CD8-positive, alpha-beta memory T cell (primary cell): ENCODE results near the gene PIGQ. TPM values are rescaled to one million over a fixed set of nuclear protein-coding genes. Genes with fewer than 3 reads are reported as not detected.
A peak's percentile ranks its signal among the peaks of the same experiment; 100 is the strongest.

ENCODE experiments used
- CTCF ChIA-PET: fragments of 350-600 bp; sonication (Branson Sonifier 250); formaldehyde crosslinking; loops from one replicate; lab custom pipeline; 2021; ENCODE audit warnings: antibody characterized with exemption; lab: Charles Lee
- POLR2A ChIA-PET: fragments of 350-600 bp; sonication (Branson Sonifier 250); formaldehyde crosslinking; loops from one replicate; lab custom pipeline; 2021; ENCODE audit warnings: antibody characterized with exemption; lab: Charles Lee
- DNase-seq, 5 donors: peaks; one replicate each; pipeline versions ENCODE4 v3.0.0 to v3.0.0-alpha.2; 2020 to 2022; ENCODE audit warnings: mixed read lengths in 1 of 5
- H3K27ac ChIP-seq: one replicate; pipeline ENCODE4 v1.7.0; 2013; ENCODE audit warnings: low read depth, mild to moderate bottlenecking, low read length, moderate library complexity
- H3K27me3 ChIP-seq: 2 replicates; pipeline ENCODE4 v1.7.0; 2013; ENCODE audit warnings: low read length, mild to moderate bottlenecking; ENCODE audit not compliant: insufficient read depth, poor library complexity, severe bottlenecking
- H3K36me3 ChIP-seq: 2 replicates; pipeline ENCODE4 v1.7.0; 2013; ENCODE audit warnings: mild to moderate bottlenecking, low read length, moderate library complexity; ENCODE audit not compliant: insufficient read depth
- H3K4me1 ChIP-seq: 2 replicates; pipeline ENCODE4 v1.7.0; 2013; ENCODE audit warnings: mild to moderate bottlenecking, low read length, moderate library complexity; ENCODE audit not compliant: insufficient read depth
- H3K4me3 ChIP-seq: 2 replicates; pipeline ENCODE4 v1.7.0; 2013; ENCODE audit warnings: mild to moderate bottlenecking, low read length
- H3K9me3 ChIP-seq: 2 replicates; pipeline ENCODE4 v1.7.0; 2013; ENCODE audit warnings: mild to moderate bottlenecking, low read length
- H3K27ac Mint-ChIP-seq, 8 donors: one replicate each; pipeline ENCODE4 v1.8.0; 2020 to 2021; ENCODE audit warnings: mixed read lengths in 8 of 8, mild to moderate bottlenecking in 6 of 8, inconsistent platforms in 3 of 8, moderate library complexity in 3 of 8
- H3K27me3 Mint-ChIP-seq, 2 donors: one replicate each; pipeline ENCODE4 v1.8.0; 2020 to 2021; ENCODE audit warnings: mixed read lengths in 2 of 2, mild to moderate bottlenecking in 1 of 2, moderate library complexity in 1 of 2
- H3K36me3 Mint-ChIP-seq, 3 donors: one replicate each; pipeline ENCODE4 v1.8.0; 2020 to 2021; ENCODE audit warnings: mixed read lengths in 3 of 3, inconsistent platforms in 1 of 3, mild to moderate bottlenecking in 1 of 3
- H3K4me1 Mint-ChIP-seq, 3 donors: one replicate each; pipeline ENCODE4 v1.8.0; 2020 to 2021; ENCODE audit warnings: mixed read lengths in 3 of 3, inconsistent platforms in 1 of 3, mild to moderate bottlenecking in 1 of 3
- H3K4me3 Mint-ChIP-seq, 7 donors: one replicate each; pipeline ENCODE4 v1.8.0; 2020 to 2021; ENCODE audit warnings: mixed read lengths in 7 of 7, mild to moderate bottlenecking in 6 of 7, moderate library complexity in 4 of 7, inconsistent platforms in 2 of 7
- H3K9me3 Mint-ChIP-seq, 5 donors: one replicate each; pipeline ENCODE4 v1.8.0; 2020 to 2022; ENCODE audit warnings: mixed read lengths in 5 of 5, mild to moderate bottlenecking in 3 of 5, moderate library complexity in 2 of 5, inconsistent platforms in 1 of 5
- polyA plus RNA-seq: library from polyadenylated mRNA; unstranded; fragments of 300-500 nt; fragmentation: Illumina TruSeq; gene quantifications from one replicate; pipeline ENCODE4 v1.2.3, GENCODE V29; 2021
- total RNA-seq, 2 experiments: library from RNA; stranded (reverse); gene quantifications; one replicate each; pipeline ENCODE4 v1.2.3, GENCODE V29; 2021

Gene PIGQ
- total and polyA plus RNA-seq, 3 experiments from 2014 or later = 14.0 to 50.1 (median 47.4) TPM

DNA sequence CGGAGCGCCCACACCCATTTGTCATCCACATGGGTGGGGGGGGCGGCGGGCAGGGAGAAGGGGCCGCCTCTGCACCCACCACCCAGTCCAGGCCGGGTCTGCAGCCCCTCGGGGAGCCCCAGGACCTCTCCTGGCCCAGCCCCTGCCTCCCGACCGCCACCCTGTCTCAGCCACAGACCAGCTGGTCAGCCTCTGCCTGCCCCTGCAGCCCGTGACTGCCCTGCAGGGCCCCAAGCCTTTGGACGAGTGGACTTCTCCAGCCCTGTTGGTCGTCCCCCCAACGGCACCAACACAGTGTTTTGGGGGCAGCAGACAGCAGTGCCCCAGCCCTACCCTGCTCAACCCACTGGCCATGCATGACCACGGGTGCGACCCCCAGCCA lies 8.4 kb upstream of the PIGQ start:
- no peak overlapping the region for H3K4me3 Mint-ChIP-seq
- peaks cover 3 to 4% of the 10 kb centered on the region in 2 donors for H3K27me3 Mint-ChIP-seq
- no peak overlapping the region for H3K27ac Mint-ChIP-seq
- Histone ChIP-seq H3K36me3 (no peaks in the 10 kb centered on the region), H3K4me1 (peaks cover 3% of the 10 kb centered on the region), H3K9me3 (no peaks in the 10 kb centered on the region), H3K27ac (no peak overlapping the region), H3K4me3 (no peak overlapping the region), H3K27me3 (peaks cover 11% of the 10 kb centered on the region)
- POLR2A ChIA-PET = no interaction called here
- peaks cover 0 to under 1% (median under 1%) of the 10 kb centered on the region in 3 donors for H3K4me1 Mint-ChIP-seq
- DNase-seq = no peak
- CTCF ChIA-PET = no interaction called here
- H3K9me3 Mint-ChIP-seq = no peaks in the 10 kb centered on the region
- H3K36me3 Mint-ChIP-seq = no peaks in the 10 kb centered on the region

DNA sequence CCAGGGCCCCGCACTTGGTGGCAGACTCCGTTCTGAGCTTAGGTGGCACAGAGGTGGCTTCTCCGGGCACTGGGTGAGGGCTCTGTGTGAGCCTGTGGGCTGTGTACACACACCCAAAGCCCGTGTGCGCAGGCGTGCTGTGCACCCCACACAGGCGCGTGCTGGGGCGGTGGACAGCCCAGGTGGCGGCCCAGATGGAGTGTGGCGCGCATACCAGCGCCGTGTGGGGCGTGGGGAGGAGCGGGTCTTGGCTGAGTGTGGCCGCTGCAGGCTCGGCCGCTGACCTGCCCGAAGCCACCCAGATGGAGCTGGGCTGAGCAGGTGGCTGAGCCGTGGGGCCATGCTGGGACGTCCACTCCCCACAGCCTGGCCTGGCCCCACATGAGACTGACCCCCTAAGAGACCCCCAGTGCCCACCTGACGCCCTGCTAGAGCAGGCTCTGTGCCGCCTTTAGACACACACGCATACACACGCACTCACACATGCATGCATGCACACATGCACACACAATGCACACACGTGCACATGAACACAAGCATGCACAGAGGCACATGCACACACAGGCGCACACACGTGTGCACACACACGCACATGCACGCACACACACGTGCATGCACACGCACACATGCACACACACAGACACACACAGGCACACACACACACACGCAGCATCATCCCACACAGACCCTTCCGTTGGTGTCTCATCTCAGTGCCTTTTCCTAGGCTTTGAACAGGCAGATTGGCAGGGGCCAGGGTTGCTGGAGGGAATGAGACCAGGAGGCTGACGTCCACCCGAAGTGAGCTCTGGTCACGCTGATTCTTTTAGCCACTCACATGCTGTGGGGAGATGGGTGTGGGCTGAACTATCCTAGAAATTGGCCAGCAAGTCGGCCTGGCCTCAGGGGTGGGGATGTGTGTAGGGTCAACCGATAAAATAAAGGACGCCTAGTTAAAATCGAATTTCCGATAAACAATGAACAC lies 7.5 kb upstream of the PIGQ start:
- Mint-ChIP-seq H3K27me3 (peaks cover 3 to 6% of the 10 kb centered on the region in 2 donors), H3K4me1 (peaks cover 8 to 9% (median 9%) of the 10 kb centered on the region in 3 donors), H3K36me3 (no peaks in the 10 kb centered on the region), H3K27ac (peak overlapping the region in 2 of 8 donors; percentile 37 to 45), H3K4me3 (peak overlapping the region in 1 of 7 donors; percentile 27), H3K9me3 (no peaks in the 10 kb centered on the region)
- Histone ChIP-seq H3K9me3 (no peaks in the 10 kb centered on the region), H3K4me3 (no peak overlapping the region), H3K36me3 (no peaks in the 10 kb centered on the region), H3K27me3 (peaks cover 11% of the 10 kb centered on the region), H3K27ac (no peak overlapping the region), H3K4me1 (peaks cover 12% of the 10 kb centered on the region)
- ChIA-PET POLR2A (interaction anchor here (0.6 kb wide), 1 partner anchor 50 kb away, joined by 5 read pairs; no protein-coding TSS in a partner anchor), CTCF (no interaction called here)
- DNase-seq = no peak

DNA sequence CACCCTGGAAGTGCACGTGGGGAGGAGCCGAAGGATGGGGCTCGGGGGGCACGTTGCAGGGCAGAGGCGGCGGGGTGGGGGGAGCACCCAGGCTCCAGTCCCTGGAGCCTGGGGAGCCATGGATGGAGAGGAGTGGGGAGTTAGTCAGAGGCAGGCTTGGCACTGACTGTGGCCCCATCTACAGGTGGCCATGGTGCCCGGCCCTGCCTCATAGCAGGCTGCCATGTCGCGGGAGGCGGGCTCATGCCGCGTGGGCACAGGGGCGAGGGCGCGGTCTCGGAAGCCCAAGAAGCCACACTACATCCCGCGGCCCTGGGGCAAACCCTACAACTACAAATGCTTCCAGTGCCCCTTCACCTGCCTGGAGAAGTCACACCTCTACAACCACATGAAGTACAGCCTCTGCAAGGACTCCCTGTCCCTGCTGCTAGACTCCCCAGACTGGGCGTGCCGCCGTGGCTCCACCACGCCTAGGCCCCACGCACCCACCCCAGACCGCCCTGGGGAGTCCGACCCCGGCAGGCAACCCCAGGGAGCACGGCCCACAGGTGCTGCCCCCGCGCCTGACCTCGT lies 6.6 kb upstream of the PIGQ start:
- H3K36me3 ChIP-seq = no peaks in the 10 kb centered on the region
- ChIA-PET POLR2A (no interaction called here), CTCF (no interaction called here)
- Mint-ChIP-seq H3K4me1 (peaks cover 8 to 10% (median 10%) of the 10 kb centered on the region in 3 donors), H3K4me3 (no peak overlapping the region), H3K27ac (peak overlapping the region in 1 of 8 donors; percentile 45), H3K36me3 (no peaks in the 10 kb centered on the region), H3K27me3 (peaks cover 3 to 6% of the 10 kb centered on the region in 2 donors), H3K9me3 (no peaks in the 10 kb centered on the region)
- no peak overlapping the region for H3K4me3 ChIP-seq
- no peak for DNase-seq
- no peak overlapping the region for H3K27ac ChIP-seq
- no peaks in the 10 kb centered on the region for H3K9me3 ChIP-seq
- H3K4me1 ChIP-seq = peaks cover 21% of the 10 kb centered on the region
- peaks cover 11% of the 10 kb centered on the region for H3K27me3 ChIP-seq

DNA sequence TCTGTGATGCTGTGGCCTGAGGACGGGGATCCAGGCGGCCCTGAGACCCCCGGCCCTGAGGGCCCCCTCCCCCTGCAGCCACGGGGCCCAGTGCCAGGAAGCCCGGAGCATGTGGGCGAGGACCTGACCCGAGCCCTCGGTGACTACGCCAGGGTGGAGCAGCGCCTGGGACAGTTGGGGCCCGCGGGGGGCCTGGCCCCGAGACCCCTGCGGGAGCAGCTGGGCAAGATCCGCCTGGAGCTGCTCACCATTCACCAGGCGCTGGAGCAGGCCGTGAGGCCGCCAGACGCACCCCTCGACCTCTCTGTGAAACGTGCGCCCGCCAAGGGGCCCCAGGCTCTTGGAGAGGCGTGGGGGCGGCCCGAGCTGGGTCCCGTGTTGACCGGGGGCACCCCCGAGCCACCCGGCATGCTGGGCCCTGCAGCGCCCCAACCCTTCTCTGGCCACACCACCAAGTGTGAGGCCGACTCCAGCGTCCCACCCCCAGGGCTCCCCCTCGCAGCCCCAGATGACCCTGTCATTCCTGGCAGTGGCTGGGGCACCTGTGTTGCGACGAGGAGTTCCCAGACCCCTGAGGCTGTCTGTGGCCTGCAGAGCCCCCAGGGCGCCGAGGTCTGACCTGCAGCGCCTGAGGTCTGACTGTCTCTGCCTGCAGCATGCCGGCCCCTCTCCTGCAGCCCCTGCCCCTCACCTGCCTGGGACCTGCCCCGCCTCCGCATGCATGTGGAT lies 4.9 kb upstream of the PIGQ start:
- no peaks in the 10 kb centered on the region for H3K36me3 Mint-ChIP-seq
- H3K4me1 Mint-ChIP-seq = peaks cover 15 to 17% (median 17%) of the 10 kb centered on the region in 3 donors
- ChIA-PET CTCF (no interaction called here), POLR2A (no interaction called here)
- Histone ChIP-seq H3K27me3 (peaks cover 3% of the 10 kb centered on the region), H3K36me3 (no peaks in the 10 kb centered on the region), H3K27ac (no peak overlapping the region), H3K9me3 (no peaks in the 10 kb centered on the region), H3K4me3 (no peak overlapping the region), H3K4me1 (peaks cover 34% of the 10 kb centered on the region)
- no peak overlapping the region for H3K4me3 Mint-ChIP-seq
- H3K9me3 Mint-ChIP-seq = no peaks in the 10 kb centered on the region
- H3K27me3 Mint-ChIP-seq = peaks cover 0 to 2% of the 10 kb centered on the region in 2 donors
- no peak overlapping the region for H3K27ac Mint-ChIP-seq
- DNase-seq = no peak

DNA sequence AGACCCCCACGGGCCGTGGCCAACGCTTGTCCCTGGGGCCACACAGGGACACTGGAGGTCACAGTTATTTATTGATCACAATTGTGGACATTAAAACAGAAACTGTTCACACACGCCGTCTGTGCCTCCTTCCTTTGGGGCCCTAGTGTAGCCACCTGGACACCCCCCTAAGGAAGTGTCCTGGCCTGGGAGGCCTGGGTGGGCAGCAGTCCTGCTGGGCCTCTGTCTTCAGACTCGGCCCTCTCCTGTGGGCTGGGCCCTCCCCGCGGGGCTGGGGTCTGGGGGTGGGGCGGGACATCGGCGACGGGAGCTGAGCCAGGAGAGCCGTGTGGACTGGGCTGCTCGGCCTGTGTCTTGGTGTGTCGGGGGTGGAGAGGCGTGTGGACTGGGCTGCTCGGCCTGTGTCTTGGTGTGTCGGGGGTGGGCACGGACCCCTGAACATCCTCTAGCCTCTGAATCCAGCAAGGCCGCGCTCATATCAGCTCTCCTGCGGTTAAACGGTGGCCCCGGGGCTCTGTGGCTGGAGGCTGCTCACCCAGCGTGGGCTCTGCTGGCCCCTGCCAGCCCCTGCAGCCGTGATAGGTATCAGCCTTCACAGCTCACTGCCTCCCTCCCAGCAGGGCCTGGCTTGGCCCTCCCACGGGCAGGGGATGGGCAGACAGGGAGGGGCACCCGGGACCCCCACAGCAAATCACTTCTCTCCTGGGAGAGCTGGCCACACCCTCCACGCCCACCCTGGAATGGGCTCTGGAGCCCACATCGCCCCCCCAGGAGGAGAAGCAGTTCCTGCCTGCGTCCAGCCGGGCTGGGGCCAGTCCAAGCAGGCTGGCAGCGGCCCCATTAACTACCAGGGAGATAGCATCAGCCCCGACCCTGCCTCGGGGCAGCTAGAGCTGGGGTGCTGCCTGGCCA lies 4.1 kb upstream of the PIGQ start:
- DNase-seq = no peak
- peak overlapping the region; percentile 75 for H3K27ac ChIP-seq
- CTCF ChIA-PET = no interaction called here

DNA sequence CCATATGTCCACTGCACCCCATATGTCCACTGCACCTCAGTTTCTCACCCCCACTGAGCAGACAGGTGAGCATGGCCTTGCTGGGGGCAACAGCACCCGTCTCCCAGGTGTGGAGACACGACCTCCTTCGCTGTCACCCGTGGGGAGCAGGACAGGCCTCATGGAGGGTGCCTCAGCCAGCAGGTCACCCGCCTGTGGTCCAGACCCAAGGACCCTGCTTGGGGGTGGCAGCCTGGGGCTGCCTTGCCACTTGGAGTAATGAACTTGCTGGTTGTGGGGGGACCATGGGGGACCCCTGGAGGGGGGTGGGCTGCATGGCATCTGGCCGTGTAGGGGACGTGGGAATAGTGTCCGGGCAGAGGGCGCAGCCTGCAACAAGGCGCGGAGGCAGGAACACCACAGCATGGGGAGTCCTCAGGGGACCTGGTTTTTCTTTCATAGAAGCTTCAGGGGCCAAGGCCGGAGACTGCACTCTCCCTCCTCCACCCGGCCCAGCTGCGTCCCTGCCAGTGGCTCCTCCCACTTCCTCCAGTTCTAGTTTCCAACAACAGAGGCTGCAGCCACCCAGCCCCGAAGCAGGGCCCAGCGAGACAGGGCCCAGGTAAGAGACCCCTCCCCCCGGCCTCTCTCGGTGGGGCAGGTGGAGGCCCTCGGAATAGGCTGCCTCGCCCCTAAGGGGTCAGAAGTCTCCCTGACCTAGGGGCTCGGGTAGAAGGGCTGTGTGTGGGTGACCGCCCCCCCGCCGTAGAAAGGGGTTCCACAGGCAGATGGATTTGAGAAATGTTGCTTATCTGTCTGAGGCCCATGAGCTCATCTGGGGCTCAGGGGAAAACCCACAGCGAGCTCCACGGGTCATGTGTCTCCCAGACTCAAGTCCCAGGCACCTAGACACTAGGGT lies 3.0 kb upstream of the PIGQ start, which contains the start of gene NHLRC4:
TSS of gene NHLRC4 (plus strand) at position 531 of the 898 bp plus-strand sequence. CDS start 1,043 bp downstream, outside the sequence.
- no peaks in the 10 kb centered on the region for H3K36me3 ChIP-seq
- peak within 1 kb of the TSS; percentile 75 for H3K27ac ChIP-seq
- H3K27me3 Mint-ChIP-seq = peaks cover 0 to 2% of the 10 kb centered on the region in 2 donors
- peak within 1 kb of the TSS; percentile 29 to 85 (median 59) for H3K4me3 Mint-ChIP-seq
- no peaks in the 10 kb centered on the region for H3K27me3 ChIP-seq
- H3K36me3 Mint-ChIP-seq = peaks cover 0 to 1% (median 0%) of the 10 kb centered on the region in 3 donors
- H3K4me1 ChIP-seq = peaks cover 41% of the 10 kb centered on the region
- H3K4me3 ChIP-seq = peak within 1 kb of the TSS; percentile 47
- peaks cover 0 to 4% (median 0%) of the 10 kb centered on the region in 5 donors for H3K9me3 Mint-ChIP-seq
- POLR2A ChIA-PET = interaction anchor here (0.6 to 1.0 kb wide), 2 partner anchors 70 to 1791 kb away, joined by 3 to 4 read pairs; no protein-coding TSS in a partner anchor
- no peaks in the 10 kb centered on the region for H3K9me3 ChIP-seq
- H3K27ac Mint-ChIP-seq = peak within 1 kb of the TSS; percentile 41 to 83 (median 65)
- peaks cover 27 to 33% (median 33%) of the 10 kb centered on the region in 3 donors for H3K4me1 Mint-ChIP-seq
- CTCF ChIA-PET = no interaction called here
- DNase-seq = peak in 4 of 5 donors; percentile 12 to 60 (median 38)

More for the DNA sequence above, 4.1 kb upstream of the PIGQ start:
- Histone ChIP-seq H3K36me3 (no peaks in the 10 kb centered on the region), H3K4me3 (no peak overlapping the region), H3K27me3 (peaks cover 3% of the 10 kb centered on the region), H3K9me3 (no peaks in the 10 kb centered on the region), H3K4me1 (peaks cover 36% of the 10 kb centered on the region)
- POLR2A ChIA-PET = no interaction called here
- Mint-ChIP-seq H3K27me3 (peaks cover 0 to 2% of the 10 kb centered on the region in 2 donors), H3K9me3 (peaks cover 0 to under 1% (median 0%) of the 10 kb centered on the region in 5 donors), H3K4me1 (peaks cover 17 to 23% (median 22%) of the 10 kb centered on the region in 3 donors), H3K4me3 (no peak overlapping the region), H3K36me3 (peaks cover 0 to 1% (median 0%) of the 10 kb centered on the region in 3 donors), H3K27ac (no peak overlapping the region)
